CD1c-positive myeloid dendritic cell (primary cell): ENCODE measurements around the gene APOA4.

Experiments
- DNase-seq: peaks from one replicate; pipeline ENCODE4 v3.0.0-alpha.2; 2016; ENCODE audit errors: extremely low spot score

APOA4 gene

GRCh38 chr11:116776522-116776984, 46.6 kb downstream of the APOA4 start:
- DNase-seq = no peak

- DNase-seq = no peak
Observed at GRCh38 chr11:116775975-116776374, 47.1 kb downstream of the APOA4 start.

- no peak for DNase-seq
Observed at GRCh38 chr11:116774661-116775060, 48.4 kb downstream of the APOA4 start.

GRCh38 chr11:116773203-116774097, 49.7 kb downstream of the APOA4 start:
- DNase-seq = peak; percentile 82

GRCh38 chr11:116772443-116773202, 50.5 kb downstream of the APOA4 start, which contains the start of gene BUD13:
TSS of gene BUD13 (minus strand) at chr11:116772987. CDS start at chr11:116772964, 23 bp downstream.
- DNase-seq = peak; percentile 93

- DNase-seq = no peak
Observed at GRCh38 chr11:116771935-116772334, 51.2 kb downstream of the APOA4 start.
